LoVo (cell line): Measurements from ENCODE around the gene POGK.
"Not testable (repeated sequence)": the region's sequence is repeated elsewhere in the genome, so short reads cannot be mapped to it uniquely, and the experiment has no call there.

Experiments
- DNase-seq: peaks from one replicate; pipeline ENCODE4 v3.0.0-alpha.2; 2016; ENCODE audit warnings: low spot score

The POGK gene

GRCh38 chr1:166838766-166839599, at the start of gene POGK:
Gene POGK (plus strand): TSS chr1:166839475. CDS start chr1:166840957, 1,482 bp downstream.
- DNase-seq = peak; percentile 91

- DNase-seq = no peak
Measured at GRCh38 chr1:166796620-166797236, 42.5 kb upstream of the POGK start.

GRCh38 chr1:166808952-166809351, 30.3 kb upstream of the POGK start:
- DNase-seq = no peak

GRCh38 chr1:166811691-166812090, 27.6 kb upstream of the POGK start:
- DNase-seq = no peak

GRCh38 chr1:166813508-166814223, 25.6 kb upstream of the POGK start:
- no peak for DNase-seq

- DNase-seq = no peak
Measured at GRCh38 chr1:166814611-166815010, 24.7 kb upstream of the POGK start.

GRCh38 chr1:166819974-166820373, 19.3 kb upstream of the POGK start:
- DNase-seq = no peak

- DNase-seq = no peak
Measured at GRCh38 chr1:166822385-166822784, 16.9 kb upstream of the POGK start.

GRCh38 chr1:166827426-166827825, 11.8 kb upstream of the POGK start:
- no peak for DNase-seq

GRCh38 chr1:166829762-166830161, 9.5 kb upstream of the POGK start:
- DNase-seq = not testable (repeated sequence)

- no peak for DNase-seq
Measured at GRCh38 chr1:166836733-166837132, 2.5 kb upstream of the POGK start.

GRCh38 chr1:166839600-166840308, 479 bp downstream of the POGK start:
- peak; percentile 62 for DNase-seq

- no peak for DNase-seq
Measured at GRCh38 chr1:166840309-166841274, 1.3 kb downstream of the POGK start.

GRCh38 chr1:166843322-166843721, 4.0 kb downstream of the POGK start:
- DNase-seq = no peak

- no peak for DNase-seq
Measured at GRCh38 chr1:166843769-166844596, 4.7 kb downstream of the POGK start.

- DNase-seq = no peak
Measured at GRCh38 chr1:166844791-166845190, 5.5 kb downstream of the POGK start.

GRCh38 chr1:166848193-166848592, 8.9 kb downstream of the POGK start:
- DNase-seq = no peak

GRCh38 chr1:166849135-166849534, 9.9 kb downstream of the POGK start:
- DNase-seq = no peak

- DNase-seq = no peak
Measured at GRCh38 chr1:166852918-166853317, 13.6 kb downstream of the POGK start.

- no peak for DNase-seq
Measured at GRCh38 chr1:166855558-166855957, 16.3 kb downstream of the POGK start.
